ENCODE measurements around the gene DNAJC17.

DNA sequence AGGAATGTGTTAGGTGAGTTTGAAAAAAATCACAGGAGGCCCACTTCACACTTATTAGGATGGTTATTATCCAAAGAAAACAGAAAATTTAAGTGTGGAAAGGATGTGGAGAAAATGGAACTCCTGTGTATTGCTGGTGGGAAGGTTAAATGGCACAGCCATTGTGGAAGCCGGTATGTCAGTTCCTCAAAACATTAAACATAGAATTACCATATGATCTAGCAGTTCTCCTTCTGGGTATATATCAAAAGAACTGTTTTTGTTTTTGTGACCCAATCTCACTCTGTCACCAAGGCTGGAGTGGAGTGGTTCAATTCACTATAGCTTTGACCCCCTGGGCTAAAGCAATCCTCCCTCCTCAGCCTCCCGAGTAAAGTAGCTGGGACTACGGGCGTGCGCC is 10.8 kb downstream of the DNAJC17 start:
- TF ChIP-seq THYN1 (CRISPR knock-in tag; IDR thresholded peaks at IDR 0.05; ENCODE audit: borderline replicate concordance, low read depth) (no peak), MXI1 (IDR thresholded peaks at IDR 0.05; ENCODE audit: borderline replicate concordance, low read depth, low read length) (no peak)

Measured in HepG2 (cell line).